OCI-M2 (cell line): ENCODE measurements around the gene OR10H3.
"Not testable (repeated sequence)": the region's sequence is repeated elsewhere in the genome, so short reads cannot be mapped to it uniquely, and the experiment has no call there.

Experiments used
- DNase-seq: peaks from one replicate; lab custom pipeline; 2025; ENCODE audit not compliant: unreplicated experiment; lab: John Stamatoyannopoulos, UW

OR10H3 gene

DNA sequence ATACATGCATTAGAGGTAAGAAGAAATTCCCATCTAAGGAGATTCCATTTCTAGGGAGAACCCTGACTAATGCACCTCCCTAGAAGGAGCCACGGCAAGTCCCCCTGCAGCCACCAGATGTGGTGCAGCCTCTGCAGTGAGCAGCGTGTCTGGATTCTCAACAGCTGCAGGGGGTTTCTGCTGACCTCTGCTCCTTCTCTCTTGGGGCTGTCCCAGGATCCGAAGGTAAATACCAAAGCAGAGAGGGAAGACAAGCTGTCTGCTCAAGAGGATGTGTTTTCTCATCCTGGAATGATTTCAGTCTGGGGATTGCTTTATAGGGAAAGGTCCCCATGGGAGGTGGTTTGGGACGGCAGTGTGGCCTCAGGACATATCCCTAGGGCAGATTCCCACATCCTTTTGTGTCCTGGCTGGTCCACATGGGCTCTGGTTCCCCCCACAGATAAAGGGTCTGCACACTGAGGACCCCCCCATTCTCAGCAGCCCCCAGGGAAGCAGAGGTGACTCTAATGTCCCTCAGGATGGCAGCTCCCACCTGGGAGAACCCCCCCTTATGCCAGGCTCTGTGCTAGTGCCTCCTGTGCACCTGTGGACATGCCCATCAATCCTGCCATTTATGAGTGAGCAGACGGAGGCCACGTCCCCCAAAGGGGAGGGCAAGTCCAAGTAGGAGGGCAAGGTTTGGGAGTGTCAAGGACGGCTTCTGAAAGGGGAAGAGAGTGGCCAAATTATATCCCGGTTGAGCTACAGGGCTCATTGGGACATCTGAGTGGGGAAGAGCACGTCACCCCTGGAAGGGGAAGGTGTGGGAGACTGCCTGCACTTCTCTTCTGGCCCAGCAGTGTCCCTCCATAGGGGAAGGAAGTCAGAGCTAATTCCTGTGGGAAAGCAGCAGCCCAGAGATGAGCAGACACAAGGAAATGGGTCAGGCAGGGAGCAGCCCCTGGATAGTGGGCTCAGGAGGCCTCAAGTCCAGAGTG lies 39.5 kb downstream of the OR10H3 start:
- no peak for DNase-seq

DNA sequence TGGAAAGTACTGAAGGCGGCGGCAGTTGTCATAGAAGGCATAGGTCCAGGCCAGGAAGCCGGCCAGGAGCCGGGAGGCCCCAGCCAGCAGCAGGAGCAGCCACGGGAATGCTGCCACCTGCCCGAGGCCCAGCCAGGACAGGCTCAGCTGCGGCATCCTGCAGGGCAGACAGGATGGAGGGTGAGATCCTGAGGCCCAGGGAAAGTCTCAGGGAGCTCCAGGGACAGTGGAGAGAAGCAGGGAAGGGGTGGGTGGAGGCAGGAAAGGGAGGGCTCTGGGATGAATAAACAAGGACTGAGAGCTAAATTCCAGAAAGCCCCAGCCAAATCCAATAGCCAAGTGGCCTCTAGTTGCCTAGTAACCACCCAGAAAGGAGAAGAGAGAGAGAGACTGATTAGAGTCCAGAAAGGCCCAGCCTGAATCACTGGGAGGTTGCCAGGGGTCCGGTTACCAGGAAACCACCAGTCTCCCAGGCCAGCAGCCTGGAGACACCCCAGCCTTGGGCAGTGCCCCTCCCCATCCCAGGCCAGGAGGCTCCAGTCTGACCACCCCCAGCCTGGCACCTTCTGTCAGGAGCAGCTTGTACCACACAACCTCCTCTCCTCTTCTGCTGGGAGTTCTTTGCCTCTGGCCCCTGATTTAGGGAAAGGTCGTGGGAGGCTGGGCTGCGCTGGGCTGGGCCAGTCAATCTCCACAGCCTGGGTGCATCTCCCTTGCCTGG lies 42.1 kb downstream of the OR10H3 start:
- no peak for DNase-seq

DNA sequence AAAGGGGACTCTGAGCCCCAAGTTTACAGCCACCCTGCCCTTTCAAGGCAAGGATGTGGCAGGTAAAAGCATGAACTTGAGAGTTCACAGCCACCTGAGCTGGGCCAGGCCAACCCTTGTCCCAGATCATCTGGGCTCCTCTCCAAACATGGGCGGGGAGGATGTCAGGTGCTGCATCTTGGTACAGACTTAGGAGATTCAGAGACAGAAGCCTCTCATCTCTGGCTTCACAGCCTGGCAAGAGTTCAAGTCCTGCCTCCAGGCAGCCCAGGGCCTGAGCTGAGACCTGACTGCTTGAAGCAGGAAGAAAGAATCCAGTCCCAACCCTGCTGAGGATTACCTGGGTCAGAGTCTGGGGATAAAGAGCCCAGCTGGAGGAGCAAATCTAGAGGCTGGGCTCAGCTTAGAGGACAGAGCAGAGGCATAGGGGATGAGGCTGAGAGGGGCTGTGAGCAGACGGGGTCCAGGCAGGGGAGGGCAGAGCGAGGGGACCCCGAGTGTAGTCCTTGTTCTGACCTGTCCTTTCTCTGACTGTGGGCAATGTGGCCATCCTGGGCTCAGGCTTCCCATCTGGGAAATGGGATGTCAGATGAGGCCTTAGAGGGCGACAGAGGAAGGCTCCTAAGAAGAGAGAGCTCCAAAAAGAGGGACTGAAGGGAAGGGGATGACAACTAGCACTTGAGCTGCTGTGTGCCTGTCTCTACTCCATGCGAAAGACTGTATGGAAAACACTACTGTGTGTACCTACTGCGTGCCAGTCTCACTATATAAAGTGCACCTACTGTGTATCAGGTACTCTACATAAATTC lies 43.0 kb downstream of the OR10H3 start:
- DNase-seq, result no peak

DNA sequence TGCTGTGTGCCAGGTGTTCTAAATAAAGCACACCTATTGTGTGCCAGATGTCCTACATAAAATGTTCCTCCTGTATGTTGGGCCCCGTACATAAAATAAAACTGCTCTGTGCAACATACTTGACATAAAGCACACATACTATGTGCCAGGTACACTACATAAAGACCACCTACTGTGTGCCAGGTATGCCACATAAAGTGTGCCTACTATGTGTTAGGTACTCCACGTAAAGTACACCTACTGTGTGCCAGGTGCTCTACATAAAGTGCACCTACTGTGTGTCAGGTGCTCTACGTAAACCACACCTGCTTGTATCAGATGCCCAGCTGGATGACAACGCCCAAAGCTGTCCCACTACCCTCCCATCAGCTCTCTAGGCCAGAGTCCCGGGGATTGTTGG lies 43.9 kb downstream of the OR10H3 start:
- no peak for DNase-seq

DNA sequence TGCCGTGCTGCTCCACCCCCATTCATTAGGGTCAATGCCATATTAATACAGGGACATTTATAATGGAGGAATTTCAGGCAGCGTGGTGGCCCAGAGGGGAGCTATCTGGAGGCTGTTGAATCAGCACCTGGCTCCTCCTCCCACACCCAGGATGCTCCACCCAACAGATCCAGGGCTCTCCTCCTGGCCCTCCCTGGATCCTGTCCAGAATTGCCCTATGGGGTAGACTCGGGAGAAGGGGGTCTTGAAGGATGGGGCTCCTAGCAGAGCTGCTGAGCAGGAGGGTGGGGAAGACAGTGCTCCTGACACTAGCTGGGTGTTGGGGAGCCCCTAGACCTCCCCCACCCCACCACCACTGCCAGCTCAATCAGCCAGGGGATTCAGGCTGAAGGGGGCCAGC lies 44.4 kb downstream of the OR10H3 start:
- no peak for DNase-seq

DNA sequence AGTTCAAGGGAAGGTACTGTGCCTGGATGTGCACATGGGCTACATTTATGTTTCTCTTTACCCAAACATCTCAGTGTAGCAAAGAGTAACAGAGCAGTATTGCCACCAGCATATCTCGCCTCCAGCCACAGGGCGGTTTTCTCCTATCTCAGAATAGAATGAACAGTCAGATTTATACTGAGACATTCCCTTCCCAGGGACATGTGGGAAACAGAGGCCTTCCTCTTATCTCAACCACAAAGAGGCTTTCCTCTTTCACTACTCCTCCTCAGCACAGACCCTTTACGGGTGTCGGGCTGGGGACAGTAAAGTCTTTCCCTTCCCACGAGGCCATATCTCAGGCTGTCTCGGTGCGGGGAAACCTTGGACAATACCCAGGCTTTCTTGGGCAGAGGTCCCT lies 45.1 kb downstream of the OR10H3 start:
- DNase-seq, result not testable (repeated sequence)

DNA sequence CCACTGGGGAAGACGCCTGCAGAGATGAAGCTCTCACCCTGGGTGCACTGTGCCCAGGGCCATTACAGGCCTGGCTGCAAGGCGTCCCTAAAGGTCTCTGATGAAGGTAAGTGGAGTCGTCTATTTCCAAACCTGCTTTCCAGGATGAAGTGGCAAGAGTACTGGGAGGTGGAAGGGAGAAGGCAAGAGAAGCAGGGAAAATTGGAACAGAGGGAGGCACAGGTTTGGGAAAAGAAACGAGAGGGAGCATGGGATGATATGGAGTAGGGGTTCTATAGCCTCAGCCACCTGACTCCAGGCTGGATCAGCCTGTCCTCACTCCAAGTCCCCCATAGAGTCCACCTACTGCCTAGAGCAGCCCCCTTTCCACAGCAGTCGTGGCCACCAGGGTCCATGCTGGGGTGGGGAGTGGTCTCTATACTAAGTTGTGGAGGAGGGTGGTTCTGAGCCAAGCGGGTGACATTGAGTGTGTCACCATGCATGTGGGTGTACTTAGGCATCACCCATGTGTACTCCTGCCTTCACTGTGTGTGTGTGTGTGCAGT lies 49.9 kb downstream of the OR10H3 start, which contains the start of gene OR10H5:
Gene OR10H5, plus strand, starts transcription at position 51 of the 545 bp plus-strand sequence. CDS start 6,388 bp downstream, outside the sequence.
- DNase-seq, result no peak

DNA sequence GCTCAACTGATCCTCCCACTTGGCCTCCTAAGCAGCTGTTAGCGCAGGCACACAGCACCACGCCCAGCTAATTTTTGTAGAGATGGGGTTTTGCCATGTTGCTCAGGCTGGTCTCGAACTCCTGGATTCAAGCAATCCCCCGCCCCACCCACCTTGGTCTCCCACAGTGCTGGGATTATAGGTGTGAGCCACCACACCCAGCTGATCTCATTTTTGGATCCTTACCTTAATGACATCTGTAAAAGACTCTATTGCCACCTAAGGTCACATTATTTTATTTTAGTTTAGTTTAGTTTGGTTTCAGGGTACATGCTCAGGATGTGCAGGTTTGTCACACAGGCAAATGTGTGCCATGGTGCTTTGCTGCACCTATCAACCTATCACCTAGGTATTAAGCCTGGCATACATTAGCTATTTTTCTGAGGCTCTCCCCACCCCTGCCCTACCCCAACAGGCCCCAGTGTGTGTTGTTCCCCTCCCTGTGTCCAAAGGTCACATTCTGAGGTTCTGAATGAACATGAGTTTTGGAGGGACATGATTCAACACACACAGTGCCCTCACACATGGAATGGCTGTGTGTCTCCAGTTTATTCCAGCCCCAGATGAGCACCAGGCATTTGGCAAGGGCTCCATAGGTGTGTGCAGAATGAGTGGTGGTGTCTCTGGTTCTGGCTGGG lies 50.9 kb downstream of the OR10H3 start:
- no peak for DNase-seq

DNA sequence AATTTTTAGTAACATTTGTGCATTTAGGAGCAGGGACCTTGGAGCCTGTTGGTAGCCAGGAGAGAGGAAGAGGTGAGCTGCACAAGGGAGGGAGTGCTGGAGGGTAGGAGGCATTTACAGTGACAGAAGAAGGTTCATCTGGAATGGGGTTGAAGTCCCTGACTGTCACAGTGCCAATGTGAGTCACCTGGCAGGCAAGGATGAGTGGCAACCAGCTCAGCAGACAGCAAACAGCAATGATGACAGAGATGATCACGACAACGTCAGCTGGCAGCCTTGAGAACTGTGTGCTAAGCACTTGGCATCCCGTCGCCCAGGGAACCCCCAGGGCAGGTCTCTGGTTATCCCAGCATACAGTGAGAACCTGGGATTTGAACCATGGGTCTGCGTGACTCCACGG lies 52.3 kb downstream of the OR10H3 start:
- DNase-seq, result no peak
